Stimulated activated naive CD8-positive, alpha-beta T cell treated with anti-CD3 and anti-CD28 coated beads, Interleukin-15, Interleukin-2, amounts not matched to agents 100 ng/mL and 50 ng/mL, for 24 hours (primary cell): Measurements from ENCODE around the gene AKAP13.

ENCODE experiments used
- H3K27ac Mint-ChIP-seq: one replicate; pipeline ENCODE4 v1.8.0; 2021; ENCODE audit warnings: mild to moderate bottlenecking, mixed read lengths
- H3K27me3 Mint-ChIP-seq: one replicate; pipeline ENCODE4 v1.8.0; 2021; ENCODE audit warnings: mixed read lengths
- H3K36me3 Mint-ChIP-seq: one replicate; pipeline ENCODE4 v1.8.0; 2021; ENCODE audit warnings: low read depth, mixed read lengths
- H3K4me1 Mint-ChIP-seq: one replicate; pipeline ENCODE4 v1.8.0; 2021; ENCODE audit warnings: low read depth, mixed read lengths
- H3K4me3 Mint-ChIP-seq: one replicate; pipeline ENCODE4 v1.8.0; 2021; ENCODE audit warnings: mild to moderate bottlenecking, mixed read lengths
- H3K9me3 Mint-ChIP-seq: one replicate; pipeline ENCODE4 v1.8.0; 2021; ENCODE audit warnings: mixed read lengths

The AKAP13 gene

DNA sequence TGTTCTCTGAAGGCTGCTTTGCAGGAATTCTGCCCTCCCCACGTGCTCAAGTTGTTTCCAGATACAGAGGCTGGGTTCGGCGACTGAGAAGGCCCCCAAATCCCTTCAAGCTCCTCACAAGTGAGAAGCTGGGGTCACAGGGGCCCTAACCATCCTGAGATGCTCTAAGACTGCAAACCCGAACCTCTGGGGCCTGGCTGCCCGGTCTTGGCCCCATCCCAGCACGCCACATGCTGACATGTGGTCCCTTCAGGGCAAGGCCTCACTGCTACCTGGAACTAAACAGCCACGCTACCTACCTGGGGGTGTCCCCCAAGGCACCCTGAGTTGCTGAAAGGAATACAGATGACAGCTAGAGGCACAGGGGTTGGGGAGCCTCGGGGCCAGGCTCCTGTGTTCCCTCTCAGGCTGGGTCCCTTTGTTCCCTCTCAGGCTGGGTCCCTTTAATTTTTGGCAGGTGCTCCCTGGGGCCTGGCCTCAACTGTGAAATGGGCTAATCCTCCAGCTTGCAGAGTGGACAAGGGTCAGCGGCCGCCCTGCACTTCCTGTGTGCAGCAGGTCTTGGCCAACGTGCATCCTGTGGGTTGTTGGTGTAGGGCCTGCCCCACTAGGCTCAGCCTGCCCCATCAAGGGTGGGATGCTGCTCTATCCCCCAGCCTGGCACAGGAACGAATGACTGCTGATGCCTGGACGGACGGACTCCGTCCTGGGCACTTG lies 381.8 kb downstream of the AKAP13 start:
- Mint-ChIP-seq H3K27me3 (no peaks in the 10 kb centered on the region), H3K27ac (no peak overlapping the region), H3K9me3 (no peaks in the 10 kb centered on the region), H3K36me3 (no peaks in the 10 kb centered on the region), H3K4me1 (no peaks in the 10 kb centered on the region), H3K4me3 (no peak overlapping the region)

DNA sequence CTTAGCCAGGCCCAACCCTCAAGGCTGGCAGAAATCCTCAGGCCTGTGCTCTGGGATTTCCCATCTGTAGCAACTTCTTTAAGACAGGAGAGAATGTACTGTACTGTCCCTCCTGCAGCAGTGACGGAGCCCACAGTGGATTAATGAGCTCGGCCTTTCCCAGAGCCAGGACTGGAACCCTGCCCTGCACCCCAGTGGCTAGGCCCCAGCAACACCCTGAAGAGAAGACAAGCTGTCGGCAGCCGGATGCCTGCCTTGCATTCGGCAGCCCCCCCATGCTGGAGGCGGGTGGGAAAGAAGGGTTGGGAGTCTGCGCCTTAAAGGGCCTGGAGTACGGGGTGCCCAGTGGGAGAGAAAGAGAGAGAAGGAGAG lies 382.3 kb downstream of the AKAP13 start:
- Mint-ChIP-seq H3K27ac (no peak overlapping the region), H3K4me3 (no peak overlapping the region), H3K4me1 (no peaks in the 10 kb centered on the region), H3K27me3 (no peaks in the 10 kb centered on the region), H3K36me3 (no peaks in the 10 kb centered on the region), H3K9me3 (no peaks in the 10 kb centered on the region)

DNA sequence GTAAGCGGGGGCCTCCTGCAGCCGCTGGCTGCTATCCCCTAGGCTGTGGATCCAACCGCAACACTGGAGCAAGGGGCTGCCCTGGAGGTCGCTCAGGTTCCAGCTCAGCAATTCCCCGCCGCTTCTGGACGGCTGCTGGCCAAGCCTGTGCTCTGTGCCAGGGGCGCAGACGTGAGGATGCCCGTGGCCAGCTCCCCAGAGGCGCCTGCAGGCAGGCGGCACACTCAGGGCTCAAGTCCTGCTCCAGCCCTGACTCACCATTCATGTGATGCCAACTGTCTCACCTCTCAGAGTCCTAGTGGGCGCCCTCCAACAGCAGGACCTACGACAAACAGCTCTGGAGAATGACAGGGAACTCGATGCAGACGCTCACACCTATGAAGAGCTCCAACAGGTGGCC lies 382.8 kb downstream of the AKAP13 start:
- no peaks in the 10 kb centered on the region for H3K27me3 Mint-ChIP-seq
- H3K27ac Mint-ChIP-seq: no peak overlapping the region
- no peaks in the 10 kb centered on the region for H3K9me3 Mint-ChIP-seq
- H3K4me3 Mint-ChIP-seq: no peak overlapping the region
- H3K36me3 Mint-ChIP-seq: no peaks in the 10 kb centered on the region
- no peaks in the 10 kb centered on the region for H3K4me1 Mint-ChIP-seq

DNA sequence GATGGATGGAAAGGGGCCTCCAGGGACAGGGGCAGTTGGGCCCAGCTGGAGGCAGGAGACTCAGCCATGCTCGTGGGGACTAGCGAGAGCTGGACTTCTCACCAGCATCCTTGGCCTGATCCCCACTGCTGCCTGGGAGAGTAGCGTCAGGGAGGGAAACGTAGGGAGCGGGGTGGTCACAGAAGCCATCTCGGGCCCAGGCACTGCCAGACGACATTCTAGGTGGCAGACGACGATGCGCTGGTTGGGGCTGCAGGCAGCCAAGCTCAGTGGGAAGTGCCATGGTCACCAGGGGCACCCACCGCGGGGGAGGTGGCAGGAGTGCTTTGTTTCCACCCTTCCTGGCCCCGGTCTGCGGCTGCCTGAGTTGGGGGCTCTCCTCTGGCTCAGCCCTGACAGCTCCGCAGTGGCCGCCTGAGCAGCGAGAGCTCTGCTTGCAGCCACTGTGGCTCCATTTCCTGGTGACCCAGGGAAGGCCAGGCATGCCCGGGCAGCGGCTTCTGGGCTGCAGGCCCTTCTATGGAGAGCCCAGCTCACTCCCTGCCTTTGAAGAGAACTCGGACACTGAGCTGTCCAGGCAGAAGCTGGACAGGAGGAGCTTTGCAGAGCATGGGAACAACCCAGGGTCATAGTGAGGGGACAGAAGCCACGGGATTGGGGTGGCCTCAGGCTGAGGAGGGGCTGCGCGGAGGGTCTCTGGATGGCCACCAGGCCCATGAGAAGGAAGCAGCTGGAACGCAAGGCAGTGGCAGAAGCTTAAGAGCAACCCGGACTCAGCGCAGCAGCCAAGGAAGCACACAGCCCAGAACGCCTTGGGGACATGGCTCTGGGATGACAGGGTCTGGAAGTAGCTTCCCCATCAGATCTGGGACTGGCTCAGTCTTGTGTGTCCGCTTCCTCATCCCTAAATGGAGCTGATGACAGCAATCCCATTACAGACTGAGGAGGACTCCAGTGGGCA lies 383.6 kb downstream of the AKAP13 start:
- no peaks in the 10 kb centered on the region for H3K9me3 Mint-ChIP-seq

DNA sequence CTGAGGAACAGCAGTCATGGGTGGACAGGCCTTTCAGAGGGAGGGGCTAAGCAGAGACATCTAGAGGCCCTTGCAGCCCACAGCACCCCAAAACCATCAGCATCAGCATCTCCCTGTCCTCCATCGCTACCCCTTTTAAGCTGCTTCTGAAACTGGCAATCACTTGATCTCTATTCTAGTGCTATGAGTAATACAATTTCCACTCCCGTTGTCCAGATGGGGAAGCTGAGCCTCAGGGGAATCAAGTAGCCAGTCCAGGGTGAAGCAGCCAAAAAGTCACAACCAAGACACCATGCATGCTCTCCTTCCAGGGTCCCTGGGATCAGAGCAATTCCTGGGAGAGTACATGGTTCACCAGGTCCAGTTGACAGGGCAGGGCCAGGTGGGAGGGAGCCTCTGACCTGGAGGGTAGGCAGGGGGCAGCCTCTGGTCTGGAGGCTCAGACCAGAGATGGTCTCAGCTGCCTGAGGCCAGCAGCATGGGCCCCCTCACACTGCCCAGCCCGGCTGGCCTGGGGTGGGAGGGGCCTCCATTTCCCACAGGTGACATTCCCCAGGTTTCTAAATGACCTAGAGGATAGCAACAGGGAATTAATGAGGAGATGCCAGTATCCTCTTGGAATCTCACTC lies 384.4 kb downstream of the AKAP13 start:
- H3K9me3 Mint-ChIP-seq: no peaks in the 10 kb centered on the region
- no peak overlapping the region for H3K27ac Mint-ChIP-seq
- no peaks in the 10 kb centered on the region for H3K36me3 Mint-ChIP-seq
- H3K27me3 Mint-ChIP-seq: no peaks in the 10 kb centered on the region
- no peak overlapping the region for H3K4me3 Mint-ChIP-seq
- no peaks in the 10 kb centered on the region for H3K4me1 Mint-ChIP-seq

More for the DNA sequence above, 383.6 kb downstream of the AKAP13 start:
- Mint-ChIP-seq H3K27me3 (no peaks in the 10 kb centered on the region), H3K4me1 (no peaks in the 10 kb centered on the region), H3K4me3 (no peak overlapping the region), H3K27ac (no peak overlapping the region), H3K36me3 (no peaks in the 10 kb centered on the region)

DNA sequence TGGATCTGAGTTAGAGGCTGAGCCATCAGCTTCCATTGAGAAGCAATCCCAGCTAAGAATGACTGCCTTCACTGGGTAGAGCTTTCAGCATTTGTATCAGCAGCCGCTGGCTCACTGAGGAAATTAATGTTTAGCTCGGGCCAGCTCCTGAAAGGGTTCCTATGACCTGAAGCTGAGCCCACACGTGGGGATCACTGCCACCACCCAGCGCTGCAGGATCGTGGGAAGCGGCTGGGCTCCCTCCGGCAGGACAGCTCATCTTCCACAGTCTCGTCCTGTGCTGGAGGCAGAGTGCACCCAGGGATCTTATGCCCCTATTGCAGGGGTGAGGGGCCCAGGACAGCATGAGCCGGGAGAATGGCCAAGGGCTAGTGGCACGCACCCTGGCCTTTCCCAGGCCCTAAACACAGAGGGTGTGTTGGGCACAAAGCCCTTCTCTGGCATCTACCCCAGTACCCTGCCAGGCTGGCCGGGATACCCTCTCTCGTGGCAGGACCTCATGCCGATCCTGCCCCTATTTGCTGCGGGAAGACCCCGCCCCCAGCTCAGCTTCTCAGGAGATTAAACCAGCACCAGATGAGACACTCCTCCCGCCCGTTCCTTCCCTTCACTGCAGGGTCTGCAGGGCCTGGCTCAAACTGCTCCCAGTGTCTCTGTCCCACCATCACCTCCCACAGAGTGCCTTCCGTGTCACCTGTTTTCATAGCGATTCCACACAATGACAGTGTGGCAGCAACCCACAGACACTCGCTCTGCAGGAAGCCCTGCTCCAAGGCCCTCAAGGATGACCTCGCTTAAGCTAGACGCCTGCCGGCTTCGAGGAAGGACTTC lies 385.8 kb downstream of the AKAP13 start:
- no peak overlapping the region for H3K27ac Mint-ChIP-seq

DNA sequence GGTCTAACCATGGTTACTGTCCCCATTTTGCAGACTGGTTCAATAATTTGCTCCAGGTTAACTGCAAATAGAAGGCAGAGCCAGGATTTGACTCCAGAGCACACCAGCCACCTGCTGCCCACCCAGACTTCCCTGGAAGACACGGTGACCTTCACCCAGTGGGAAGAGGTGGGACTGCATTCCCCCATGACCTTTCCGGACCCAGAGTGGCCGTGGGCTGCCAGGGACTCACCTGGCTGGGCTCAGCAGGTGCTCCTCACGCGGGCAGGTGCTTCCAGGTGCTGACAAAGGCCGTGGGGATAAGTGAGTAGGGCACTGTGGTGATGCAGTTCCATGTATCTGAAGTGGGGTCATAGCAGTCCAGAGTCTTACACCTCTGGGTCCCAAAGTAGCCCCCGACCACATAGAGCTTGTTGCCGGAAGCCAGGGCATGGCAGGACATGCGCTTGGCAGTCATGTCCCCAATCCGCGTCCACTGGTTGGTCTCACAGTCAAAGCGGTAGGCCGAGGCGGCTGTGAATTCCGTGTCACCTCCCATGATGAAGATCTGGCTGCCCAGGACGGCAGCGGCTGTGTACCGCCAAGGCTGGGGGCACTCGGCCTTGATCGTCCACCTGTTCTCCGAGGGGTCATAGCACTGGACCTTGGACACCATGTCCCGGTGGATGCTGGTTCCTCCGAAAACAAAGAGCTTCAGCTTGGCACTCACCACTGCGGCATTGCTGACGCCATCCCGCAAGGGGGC lies 387.6 kb downstream of the AKAP13 start:
- Mint-ChIP-seq H3K4me1 (no peaks in the 10 kb centered on the region), H3K4me3 (no peak overlapping the region), H3K27me3 (no peaks in the 10 kb centered on the region), H3K9me3 (no peaks in the 10 kb centered on the region), H3K27ac (no peak overlapping the region), H3K36me3 (no peaks in the 10 kb centered on the region)

More for the DNA sequence above, 385.8 kb downstream of the AKAP13 start:
- no peaks in the 10 kb centered on the region for H3K9me3 Mint-ChIP-seq
- H3K4me3 Mint-ChIP-seq: no peak overlapping the region
- no peaks in the 10 kb centered on the region for H3K27me3 Mint-ChIP-seq
- no peaks in the 10 kb centered on the region for H3K4me1 Mint-ChIP-seq
- no peaks in the 10 kb centered on the region for H3K36me3 Mint-ChIP-seq

DNA sequence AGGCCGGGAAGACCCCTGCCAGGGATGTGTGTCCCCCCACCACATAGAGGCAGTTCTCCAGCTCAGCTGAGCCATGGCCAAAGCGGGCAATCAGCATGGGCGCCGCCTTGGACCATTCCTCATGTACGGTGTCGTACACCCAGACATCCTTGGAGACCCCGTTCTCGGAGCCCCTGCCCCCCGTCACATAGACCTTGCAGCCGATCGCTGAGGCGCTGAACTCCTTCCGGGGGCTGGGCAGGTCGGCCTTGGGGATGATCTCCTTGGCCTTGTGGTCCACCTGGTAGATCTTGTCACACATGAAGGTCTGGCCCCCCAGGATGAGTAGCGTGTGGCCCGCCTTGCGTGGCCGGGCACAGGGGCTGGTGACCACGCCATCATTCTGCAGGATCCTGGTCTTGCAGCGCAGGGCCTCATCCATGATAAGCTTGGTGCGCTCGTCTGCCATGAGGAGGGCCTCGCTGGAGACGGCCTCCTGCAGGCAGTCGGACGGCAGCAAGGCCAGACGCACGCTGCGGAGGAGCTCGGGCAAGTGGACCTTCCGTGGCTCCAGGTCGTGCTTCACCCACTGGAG lies 388.3 kb downstream of the AKAP13 start:
- H3K36me3 Mint-ChIP-seq: no peaks in the 10 kb centered on the region
- no peaks in the 10 kb centered on the region for H3K4me1 Mint-ChIP-seq
- no peak overlapping the region for H3K4me3 Mint-ChIP-seq
- no peaks in the 10 kb centered on the region for H3K9me3 Mint-ChIP-seq
- H3K27me3 Mint-ChIP-seq: no peaks in the 10 kb centered on the region
- H3K27ac Mint-ChIP-seq: no peak overlapping the region

DNA sequence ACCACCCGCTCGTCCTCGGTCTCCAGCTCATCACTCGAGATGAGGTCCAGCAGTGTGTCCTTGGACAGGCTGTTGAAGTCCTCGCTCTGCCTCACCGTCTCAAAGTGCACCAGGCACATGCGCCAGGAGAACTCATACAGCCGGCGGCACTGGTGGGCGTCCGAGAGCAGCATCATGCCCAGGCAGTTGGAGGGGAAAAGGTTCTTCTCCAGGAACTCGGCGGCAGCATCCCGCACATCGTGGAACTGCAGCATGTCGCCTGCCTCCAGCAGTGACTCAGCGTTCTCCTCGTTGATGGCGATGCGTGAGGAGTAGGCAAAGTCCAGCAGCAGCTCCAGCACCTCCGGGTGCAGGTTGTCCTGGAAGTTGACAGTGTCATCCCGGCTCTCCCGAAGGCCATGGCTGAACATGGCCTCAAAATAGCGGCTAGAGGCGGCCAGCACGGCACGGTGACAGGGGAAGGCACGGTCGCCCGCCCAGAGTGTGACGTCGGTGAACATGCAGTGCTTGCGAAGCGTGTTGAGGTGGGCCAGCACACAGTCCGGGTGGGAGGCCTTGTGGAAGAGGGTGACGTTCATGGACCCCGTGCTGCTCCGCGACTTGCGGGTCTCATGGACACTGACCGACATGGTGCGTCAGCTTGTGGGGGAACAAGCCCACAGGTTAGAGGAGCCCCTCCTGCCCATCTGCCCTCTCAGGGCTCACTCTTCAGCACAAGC lies 388.9 kb downstream of the AKAP13 start:
- H3K9me3 Mint-ChIP-seq: no peaks in the 10 kb centered on the region
- no peak overlapping the region for H3K27ac Mint-ChIP-seq
- no peaks in the 10 kb centered on the region for H3K36me3 Mint-ChIP-seq
- H3K4me1 Mint-ChIP-seq: no peaks in the 10 kb centered on the region
- no peaks in the 10 kb centered on the region for H3K27me3 Mint-ChIP-seq
- H3K4me3 Mint-ChIP-seq: no peak overlapping the region

DNA sequence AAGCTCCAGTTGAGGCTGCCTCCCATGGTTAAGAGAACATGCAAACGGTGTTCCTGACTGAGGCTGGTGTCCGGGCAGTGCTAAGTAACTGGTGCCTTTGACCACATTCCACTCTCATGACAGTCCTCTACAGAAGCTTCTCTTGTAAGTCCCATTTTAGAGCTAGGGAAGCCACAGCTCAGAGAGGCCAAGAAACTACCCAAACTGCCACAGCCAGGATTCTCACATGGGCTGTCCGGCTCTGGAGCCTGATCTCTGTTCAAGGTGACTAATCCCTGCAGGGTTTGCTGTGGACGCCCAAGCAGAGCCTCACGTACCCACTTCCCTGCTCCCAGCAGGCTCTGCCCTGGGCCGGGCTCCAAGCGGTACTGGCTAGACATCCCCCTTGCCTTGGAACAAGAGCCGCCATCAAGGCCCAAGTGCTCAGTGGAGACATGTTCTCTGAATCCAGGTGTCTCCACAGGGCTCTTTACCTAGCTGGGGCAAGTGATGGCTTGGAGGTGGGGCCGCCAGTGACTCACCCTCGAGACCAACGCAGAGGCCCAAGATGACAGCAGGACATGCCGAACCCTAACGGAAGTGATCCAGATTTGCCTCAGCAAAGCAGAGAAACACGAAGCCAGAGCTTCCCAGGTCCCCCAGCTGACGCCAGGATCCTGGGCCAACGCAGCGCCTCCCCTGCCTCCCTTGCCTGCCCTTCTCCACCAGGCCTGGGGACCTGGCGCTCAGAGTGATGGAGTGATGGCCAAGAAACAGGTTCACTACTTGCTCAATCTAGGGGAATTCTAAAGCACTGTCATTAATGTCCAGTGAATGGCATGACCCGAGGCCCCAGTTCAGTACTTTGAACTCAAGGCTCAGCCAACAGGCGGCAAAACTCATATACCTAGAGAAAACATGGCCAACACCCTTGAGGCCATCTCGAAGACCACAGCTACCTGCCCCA lies 390.0 kb downstream of the AKAP13 start:
- Mint-ChIP-seq H3K4me1 (no peaks in the 10 kb centered on the region), H3K9me3 (no peaks in the 10 kb centered on the region), H3K27ac (no peak overlapping the region), H3K36me3 (no peaks in the 10 kb centered on the region), H3K27me3 (no peaks in the 10 kb centered on the region), H3K4me3 (no peak overlapping the region)

DNA sequence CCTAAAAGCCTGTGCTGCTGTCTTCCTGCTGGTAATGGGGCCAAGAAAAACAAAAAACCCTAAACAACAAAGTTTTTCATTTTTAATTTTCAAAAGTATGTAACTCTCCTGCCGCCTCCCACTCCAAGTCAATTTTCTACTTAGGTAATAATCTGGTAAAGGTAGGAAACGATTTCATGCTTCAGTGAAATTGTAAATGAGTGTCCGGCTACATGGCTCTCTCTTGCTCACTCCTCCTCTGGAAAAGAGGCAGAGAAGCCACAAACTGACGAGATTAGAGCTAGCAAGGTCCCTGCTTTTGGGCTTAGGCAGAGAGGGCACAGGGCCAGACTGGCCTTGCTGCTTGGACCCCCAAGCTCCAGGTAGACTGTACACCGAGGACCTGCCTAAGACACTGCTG lies 390.9 kb downstream of the AKAP13 start:
- no peak overlapping the region for H3K4me3 Mint-ChIP-seq
- H3K27ac Mint-ChIP-seq: no peak overlapping the region
- no peaks in the 10 kb centered on the region for H3K4me1 Mint-ChIP-seq
- no peaks in the 10 kb centered on the region for H3K36me3 Mint-ChIP-seq
- no peaks in the 10 kb centered on the region for H3K9me3 Mint-ChIP-seq
- H3K27me3 Mint-ChIP-seq: no peaks in the 10 kb centered on the region

DNA sequence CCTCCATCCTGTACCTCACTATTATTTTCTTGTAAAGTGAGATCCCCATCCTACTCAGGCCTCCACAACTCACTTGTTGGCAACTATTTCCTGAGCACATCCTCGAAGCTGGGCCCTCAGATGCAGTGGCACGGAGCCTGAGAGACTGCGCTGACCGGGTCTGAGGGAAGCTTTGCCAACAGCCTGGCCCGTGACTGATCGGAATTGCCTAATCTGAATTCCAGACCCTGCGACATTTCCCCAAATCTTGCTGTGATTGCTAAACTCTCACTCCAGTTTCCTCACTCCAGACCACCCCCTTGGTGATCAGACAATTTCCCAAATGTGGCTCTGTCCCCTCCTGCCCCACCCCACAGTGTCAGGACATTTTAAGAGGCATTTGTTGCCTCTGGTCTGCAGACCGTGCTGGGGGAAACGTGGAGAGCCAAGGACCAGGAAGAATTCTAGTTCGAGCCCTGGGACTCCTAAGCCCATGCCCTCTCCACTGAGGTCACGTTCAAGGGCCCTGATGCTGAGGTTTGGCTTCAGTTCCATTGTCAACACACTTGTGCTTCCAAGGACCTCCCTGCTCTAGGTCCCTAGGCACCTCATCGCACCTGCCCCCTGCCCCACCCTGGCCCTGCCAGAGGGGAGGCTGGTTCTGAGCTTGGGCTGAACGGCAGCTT lies 391.5 kb downstream of the AKAP13 start:
- Mint-ChIP-seq H3K4me3 (no peak overlapping the region), H3K9me3 (no peaks in the 10 kb centered on the region), H3K27me3 (no peaks in the 10 kb centered on the region), H3K36me3 (no peaks in the 10 kb centered on the region), H3K27ac (no peak overlapping the region), H3K4me1 (no peaks in the 10 kb centered on the region)
